ENCODE data around the gene UCP3.

The UCP3 gene

GRCh38 chr11:74017631-74018030, 8.7 kb upstream of the UCP3 start:
- DNase-seq, result no peak

GRCh38 chr11:74015919-74016684, 7.2 kb upstream of the UCP3 start:
- DNase-seq, result no peak

GRCh38 chr11:74014880-74015279, 6.0 kb upstream of the UCP3 start:
- DNase-seq, result no peak

- DNase-seq, result no peak
Measured at GRCh38 chr11:74013141-74013540, 4.3 kb upstream of the UCP3 start.

- no peak for DNase-seq
Measured at GRCh38 chr11:74012074-74012809, 3.4 kb upstream of the UCP3 start.

GRCh38 chr11:74011360-74012073, 2.6 kb upstream of the UCP3 start:
- no peak for DNase-seq

- DNase-seq, result no peak
Measured at GRCh38 chr11:74010306-74011300, 1.7 kb upstream of the UCP3 start.

- no peak for DNase-seq
Measured at GRCh38 chr11:74009675-74010305, 905 bp upstream of the UCP3 start.

- DNase-seq, result no peak
Measured at GRCh38 chr11:74009230-74009547, 304 bp upstream of the UCP3 start.

GRCh38 chr11:74007691-74008372, 1.1 kb downstream of the UCP3 start:
- DNase-seq, result no peak

- DNase-seq, result no peak
Measured at GRCh38 chr11:74006743-74007304, 2.1 kb downstream of the UCP3 start.

GRCh38 chr11:74005721-74006517, 3.0 kb downstream of the UCP3 start:
- no peak for DNase-seq

GRCh38 chr11:74004759-74005615, 3.9 kb downstream of the UCP3 start:
- no peak for DNase-seq

GRCh38 chr11:74004046-74004695, 4.7 kb downstream of the UCP3 start:
- DNase-seq, result no peak

GRCh38 chr11:74002832-74003231, 6.1 kb downstream of the UCP3 start:
- DNase-seq, result no peak

GRCh38 chr11:74001822-74002286, 7.0 kb downstream of the UCP3 start:
- DNase-seq, result no peak

GRCh38 chr11:74000307-74001133, 8.4 kb downstream of the UCP3 start:
- no peak for DNase-seq

Data from hippocampal formation (tissue), 2 donors.